ENCODE measurements around the gene SEMA4D.

Gene SEMA4D

DNA sequence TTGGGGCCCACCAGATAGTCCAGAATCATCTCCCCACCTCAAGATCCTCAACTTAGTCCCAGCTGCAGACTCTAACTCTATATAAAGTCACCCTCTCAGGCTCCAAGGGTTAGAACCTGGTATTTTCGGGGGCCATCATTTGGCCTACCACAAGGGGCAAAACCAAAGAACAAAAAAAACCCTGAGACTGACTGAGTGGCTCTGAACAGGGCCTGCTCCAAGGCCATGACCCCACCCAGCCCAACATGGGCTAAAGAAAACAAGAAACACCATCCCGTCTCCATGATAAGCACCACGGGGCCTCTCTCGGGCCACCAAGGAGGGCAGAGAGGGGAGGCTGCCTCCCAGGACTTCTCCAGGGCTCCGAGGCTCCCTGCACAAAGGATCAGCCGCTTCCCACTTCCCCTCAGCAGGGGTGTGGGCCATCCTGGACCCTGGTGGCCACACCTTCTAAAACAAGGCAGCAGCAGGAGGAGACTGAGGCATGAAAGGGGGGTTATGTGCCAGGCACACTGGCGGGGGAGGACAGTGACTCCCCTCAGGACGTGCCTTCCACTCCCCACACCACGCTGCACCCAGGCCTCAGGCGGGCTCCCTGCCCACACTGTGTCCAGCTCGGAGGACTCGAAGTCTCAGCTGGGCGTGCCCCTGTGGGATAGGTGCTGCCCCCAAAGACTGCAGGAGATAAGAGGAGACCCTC is 51.5 kb downstream of the SEMA4D start:
- DNase-seq (ENCODE audit: low spot score) = no peak

- no peak for DNase-seq (ENCODE audit: low spot score)
These were observed 52.1 kb downstream of the SEMA4D start for GRCh38 chr9:89445801-89446251.

GRCh38 chr9:89444925-89445765 is 52.8 kb downstream of the SEMA4D start:
- no peak for DNase-seq (ENCODE audit: low spot score)

DNA sequence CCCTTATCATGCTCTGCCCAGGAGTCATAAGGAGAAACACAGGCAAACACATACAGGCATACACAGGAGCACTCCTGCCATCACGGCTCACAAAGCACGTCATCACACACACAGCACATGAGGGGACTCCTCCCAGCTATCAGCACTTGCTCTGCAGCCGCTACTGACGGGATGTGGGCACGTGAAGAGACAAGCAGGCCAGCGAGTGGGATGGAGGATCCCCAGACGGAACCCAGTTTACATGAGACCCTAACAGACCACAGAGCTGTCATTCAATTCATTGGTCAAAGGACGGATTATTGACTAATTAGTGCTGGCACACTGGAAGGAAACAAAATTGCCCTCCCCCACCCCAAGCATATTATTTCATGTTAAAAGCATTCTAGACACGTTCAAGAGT is 53.6 kb downstream of the SEMA4D start:
- no peak for DNase-seq (ENCODE audit: low spot score)

GRCh38 chr9:89442981-89443814 is 54.7 kb downstream of the SEMA4D start:
- peak; percentile 40 for DNase-seq (ENCODE audit: low spot score)

- DNase-seq (ENCODE audit: low spot score) = no peak
These were observed 55.4 kb downstream of the SEMA4D start for GRCh38 chr9:89442501-89442978.

GRCh38 chr9:89441986-89442385 is 55.9 kb downstream of the SEMA4D start:
- DNase-seq (ENCODE audit: low spot score) = no peak

DNA sequence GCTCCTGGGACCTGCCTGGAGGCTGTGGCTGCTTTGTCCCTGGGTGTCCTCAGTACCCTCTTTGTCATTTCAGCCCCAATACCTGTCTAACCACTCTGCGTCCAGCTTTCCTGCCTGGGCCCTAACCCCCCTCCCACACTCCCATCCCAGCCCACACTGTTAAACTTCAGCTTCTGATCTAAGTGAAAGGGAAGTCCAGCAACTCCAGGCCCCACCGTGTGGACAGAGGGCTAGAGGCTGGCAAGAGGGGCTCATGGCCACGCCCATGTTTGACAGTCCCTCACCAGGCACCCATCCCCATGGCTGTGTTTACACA is 56.3 kb downstream of the SEMA4D start:
- no peak for DNase-seq (ENCODE audit: low spot score)

GRCh38 chr9:89440951-89441654 is 56.8 kb downstream of the SEMA4D start:
- no peak for DNase-seq (ENCODE audit: low spot score)

DNA sequence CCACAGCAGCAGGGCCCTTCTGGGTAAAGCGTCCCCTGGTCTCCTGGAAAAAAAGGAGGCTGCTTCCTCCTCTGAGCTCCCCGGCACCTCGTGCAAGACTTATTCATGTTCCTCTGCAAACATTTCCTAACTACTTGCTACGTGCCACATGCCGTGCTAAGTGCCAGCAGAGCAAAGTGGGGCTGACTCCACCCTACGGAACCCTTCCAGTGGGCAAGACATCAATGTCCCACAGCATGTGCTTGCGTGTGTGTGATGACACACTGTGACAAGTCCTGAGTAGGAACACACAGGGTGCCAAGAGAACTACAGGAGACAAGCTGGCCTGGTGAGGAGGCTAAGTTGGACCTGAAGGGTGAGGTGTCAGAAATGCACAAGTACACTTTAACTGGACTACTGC is 57.4 kb downstream of the SEMA4D start:
- DNase-seq (ENCODE audit: low spot score) = no peak

DNA sequence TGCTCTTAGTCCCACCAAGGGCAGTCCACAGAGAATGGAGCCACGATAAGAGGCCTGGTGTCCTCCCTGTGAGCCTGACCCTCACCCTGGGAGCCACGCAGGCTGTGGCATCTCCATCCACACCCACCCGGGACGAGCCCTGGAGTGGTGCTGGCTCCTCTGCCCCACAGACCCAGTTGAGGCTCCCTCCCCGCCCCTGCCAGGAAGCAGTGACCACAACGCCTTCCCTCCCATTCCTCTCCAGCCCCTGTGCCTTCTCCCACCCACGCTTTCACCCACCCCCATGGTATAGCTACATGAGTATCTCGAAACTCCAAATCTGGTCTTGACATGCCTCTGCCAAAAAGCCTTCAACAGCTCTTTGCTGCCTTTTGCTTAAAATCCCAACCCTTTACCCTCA is 57.9 kb downstream of the SEMA4D start:
- no peak for DNase-seq (ENCODE audit: low spot score)

GRCh38 chr9:89439571-89439970 is 58.3 kb downstream of the SEMA4D start:
- no peak for DNase-seq (ENCODE audit: low spot score)

GRCh38 chr9:89438194-89438593 is 59.7 kb downstream of the SEMA4D start:
- peak; percentile 68 for DNase-seq (ENCODE audit: low spot score)

DNA sequence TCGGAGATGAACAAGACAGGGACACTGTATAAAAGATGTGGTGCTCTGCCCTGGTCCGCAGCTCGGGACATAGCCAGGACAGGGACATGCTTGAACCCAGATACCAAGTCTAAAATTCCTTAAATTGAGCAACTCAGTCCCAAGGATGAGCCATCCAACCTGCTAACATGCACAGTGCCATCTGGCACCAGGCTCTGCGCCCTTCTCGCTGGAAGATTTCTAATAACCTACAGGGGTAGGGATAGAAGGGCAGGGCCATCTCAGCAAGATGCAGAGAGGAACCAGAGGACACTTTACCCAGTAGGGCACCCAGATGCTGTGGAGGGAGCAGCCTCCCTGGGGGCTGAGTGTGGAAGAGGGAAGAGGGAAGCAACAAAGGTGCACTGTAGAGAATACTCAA is 60.1 kb downstream of the SEMA4D start:
- DNase-seq (ENCODE audit: low spot score) = no peak

DNA sequence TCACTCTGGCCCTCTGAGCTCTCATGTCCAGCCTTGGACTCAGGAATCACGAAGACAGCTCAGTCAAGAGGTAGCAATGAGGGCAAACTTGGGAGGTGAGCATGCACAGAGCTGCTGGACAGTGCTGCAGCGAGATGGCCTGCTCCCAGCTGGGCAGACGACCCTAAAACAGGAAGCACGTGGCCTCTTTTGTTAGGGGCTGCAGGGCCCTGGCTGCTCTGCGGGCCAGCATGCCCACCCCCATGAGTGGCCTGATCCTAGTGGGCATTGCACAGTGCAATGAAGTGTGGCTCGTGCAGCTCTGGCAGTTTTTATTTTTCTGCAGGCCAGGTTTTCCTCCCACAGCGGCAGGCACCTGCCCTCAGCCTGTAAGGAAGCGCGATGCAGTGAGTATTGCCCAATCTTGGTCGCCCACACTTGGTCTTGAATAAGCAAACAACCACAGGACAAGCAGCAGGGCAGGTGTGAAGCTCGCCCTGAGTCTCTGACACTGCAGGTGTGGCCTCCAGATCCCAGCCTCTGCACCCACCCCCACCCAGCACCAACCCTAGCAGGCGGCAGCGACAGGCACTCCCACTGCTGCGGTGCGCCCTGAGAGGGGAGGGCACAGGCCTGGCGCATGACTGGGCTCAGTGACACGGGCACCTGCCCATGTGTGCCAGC is 60.8 kb downstream of the SEMA4D start:
- peak; percentile 75 for DNase-seq (ENCODE audit: low spot score)

- DNase-seq (ENCODE audit: low spot score) = no peak
These were observed 61.6 kb downstream of the SEMA4D start for GRCh38 chr9:89436326-89436725.

DNA sequence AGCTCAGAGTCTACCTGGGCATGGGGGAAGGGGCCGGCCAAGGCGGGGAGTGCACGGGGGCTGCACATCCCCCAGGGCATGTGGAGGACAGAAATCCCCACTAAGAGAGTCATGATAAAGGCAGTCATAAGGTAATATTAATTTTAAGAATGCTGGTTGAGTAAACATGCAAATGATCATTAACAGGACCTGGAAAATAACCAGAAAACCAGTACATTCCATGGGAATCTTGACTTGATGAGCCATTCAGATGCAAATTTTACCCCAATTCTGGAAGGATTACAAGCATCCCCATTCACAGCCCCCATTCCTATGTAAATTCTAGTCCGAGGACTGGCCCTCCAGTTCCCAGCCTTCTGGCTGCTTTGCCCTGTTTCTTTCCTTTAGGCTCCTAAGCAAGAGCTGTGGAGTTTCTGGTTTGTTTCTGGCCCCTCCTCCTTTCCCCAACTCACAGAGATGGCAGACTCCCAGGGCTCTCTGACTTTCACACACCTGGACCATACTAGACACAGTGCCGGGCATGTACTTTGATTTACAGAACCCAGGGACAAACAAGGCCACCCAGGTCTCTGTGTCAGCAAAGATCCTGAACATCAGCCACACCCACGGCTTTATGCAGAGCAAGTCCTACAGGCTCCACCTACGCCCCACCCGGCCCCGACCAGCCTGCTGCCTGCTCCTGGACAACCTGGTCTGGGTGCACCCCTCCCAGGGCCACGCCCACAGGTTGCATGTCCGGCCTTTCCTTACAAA is 62.7 kb downstream of the SEMA4D start:
- peak; percentile 57 for DNase-seq (ENCODE audit: low spot score)

GRCh38 chr9:89434636-89435035 is 63.3 kb downstream of the SEMA4D start:
- DNase-seq (ENCODE audit: low spot score) = no peak

GRCh38 chr9:89433826-89434225 is 64.1 kb downstream of the SEMA4D start:
- DNase-seq (ENCODE audit: low spot score) = peak; percentile 92

DNA sequence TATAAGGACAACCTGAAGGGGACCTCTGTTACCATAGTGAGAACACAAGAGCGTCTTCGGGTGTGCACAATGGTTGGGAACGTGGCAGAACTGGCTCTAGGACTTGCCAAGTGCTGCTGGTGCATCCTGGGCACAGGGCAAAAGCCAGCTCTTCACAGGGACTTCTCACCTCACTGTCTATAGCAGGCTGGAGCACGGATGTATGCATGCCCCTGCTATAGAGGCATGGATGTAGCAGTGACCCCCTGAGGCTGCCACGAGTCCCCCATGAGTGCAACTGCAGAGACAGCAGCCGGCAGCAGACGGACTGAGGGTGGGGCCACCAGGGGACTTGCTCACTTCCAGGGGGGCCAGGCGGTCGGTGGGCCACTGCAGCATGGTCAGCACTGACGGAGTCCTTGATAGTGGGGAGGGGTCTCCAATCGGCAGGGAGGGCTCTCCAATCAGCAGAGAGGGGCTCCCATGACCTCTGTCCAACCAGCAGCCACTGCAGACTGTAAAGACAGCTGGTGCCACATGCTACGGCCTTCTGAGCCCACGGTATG is 64.9 kb downstream of the SEMA4D start:
- DNase-seq (ENCODE audit: low spot score) = no peak

Data from kidney tubule cell (primary cell).